Amygdala (tissue), 56 donors: ENCODE data around the gene EPHA3.

Experiments used
- DNase-seq, 56 donors: peaks; one replicate each; lab custom pipeline; 2025; lab: John Stamatoyannopoulos, UW

Gene EPHA3

DNA sequence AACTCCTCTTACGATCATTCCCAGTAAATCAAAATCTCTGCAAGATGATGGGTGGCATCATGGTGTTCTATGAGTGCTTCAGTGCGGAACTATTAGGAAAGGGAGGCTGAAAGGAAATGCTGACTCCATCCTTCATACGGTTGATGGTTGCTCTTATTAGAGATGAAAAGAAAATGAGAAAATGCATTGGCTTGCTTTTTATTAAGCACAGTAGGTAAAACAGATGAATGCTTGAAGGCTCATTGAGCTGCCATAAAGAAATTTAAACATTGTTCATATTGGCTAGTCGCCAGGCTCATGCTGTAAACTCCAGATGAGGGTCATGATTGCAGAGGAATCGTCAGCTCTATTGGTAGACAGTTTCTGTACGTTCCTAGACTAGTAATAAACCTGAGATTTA is 115.8 kb downstream of the EPHA3 start:
- no peak for DNase-seq

DNA sequence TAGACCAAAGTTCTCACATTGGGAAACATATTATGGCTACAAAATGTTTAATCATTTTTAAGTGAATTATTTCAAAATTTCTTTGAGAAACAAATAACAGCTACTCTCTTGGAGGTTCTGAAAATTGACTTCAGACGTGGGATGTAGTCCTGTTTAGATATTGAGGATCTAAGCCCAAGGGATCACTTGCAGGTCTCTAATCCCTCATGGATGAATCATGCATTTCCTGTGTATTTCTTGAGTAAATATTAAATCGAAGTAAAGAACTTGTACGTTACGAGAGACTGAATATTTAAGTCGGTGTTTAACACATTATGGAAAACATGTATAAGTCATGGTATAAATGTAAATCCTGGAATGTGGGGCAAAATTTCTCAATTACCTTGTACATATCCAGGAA is 119.8 kb downstream of the EPHA3 start:
- no peak for DNase-seq

DNA sequence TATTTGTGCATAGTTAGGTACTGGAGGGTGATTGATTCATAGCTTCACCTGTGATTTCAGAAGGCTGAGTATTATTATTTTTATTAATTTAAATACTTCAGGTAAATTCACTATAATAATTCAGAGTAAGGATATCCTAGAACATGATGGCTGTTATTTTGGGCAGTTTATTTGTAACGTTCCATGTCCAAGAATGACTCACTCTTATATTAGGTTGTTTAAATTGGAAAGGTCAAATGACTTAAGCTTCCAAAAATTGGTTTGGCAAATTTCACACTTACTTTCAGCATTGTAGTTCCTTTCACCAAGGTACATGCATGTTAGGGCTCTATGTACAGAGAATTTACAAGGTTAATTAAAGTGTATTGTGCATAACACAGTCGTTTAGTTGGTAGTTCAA is 120.2 kb downstream of the EPHA3 start:
- DNase-seq, result no peak

DNA sequence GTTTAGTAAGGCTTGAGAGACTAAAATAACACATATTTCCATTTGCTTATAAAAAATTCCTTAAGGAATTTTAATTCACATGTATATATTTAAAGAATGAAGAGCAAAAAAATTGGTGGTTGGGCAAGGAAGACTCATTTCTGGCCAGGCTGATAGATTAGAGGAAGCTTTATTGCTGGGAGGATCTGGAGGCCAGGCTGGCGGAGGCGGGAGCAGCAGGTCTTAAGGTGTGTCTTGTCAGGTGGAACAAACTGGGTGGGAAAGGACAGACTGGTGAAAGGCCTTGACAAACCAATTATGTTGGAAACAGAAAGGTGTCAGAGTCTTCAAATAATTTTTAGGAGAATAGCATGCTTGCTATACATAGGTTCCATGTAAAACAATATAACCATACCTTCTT is 124.7 kb downstream of the EPHA3 start:
- DNase-seq, result no peak

DNA sequence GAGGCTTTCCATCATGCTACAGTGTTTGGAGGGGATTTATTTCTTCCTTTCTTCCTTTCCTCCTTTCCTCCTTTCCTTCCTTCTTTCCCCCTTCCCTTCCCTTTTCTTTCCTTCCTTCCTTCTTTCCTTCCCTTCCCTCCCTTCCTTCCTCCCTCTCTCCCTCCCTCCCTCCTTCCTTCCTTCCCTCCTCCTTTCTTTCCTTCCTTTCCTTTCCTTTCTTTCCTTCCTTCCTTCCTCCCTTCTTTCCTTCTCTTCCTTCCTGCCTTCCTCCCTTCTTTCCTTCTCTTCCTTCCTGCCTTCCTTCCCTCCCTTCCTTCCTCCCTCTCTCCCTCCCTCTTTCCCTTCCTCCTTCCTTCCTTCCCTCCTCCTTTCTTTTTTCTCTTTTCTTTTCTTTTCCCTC is 127.2 kb downstream of the EPHA3 start:
- DNase-seq, result no peak

DNA sequence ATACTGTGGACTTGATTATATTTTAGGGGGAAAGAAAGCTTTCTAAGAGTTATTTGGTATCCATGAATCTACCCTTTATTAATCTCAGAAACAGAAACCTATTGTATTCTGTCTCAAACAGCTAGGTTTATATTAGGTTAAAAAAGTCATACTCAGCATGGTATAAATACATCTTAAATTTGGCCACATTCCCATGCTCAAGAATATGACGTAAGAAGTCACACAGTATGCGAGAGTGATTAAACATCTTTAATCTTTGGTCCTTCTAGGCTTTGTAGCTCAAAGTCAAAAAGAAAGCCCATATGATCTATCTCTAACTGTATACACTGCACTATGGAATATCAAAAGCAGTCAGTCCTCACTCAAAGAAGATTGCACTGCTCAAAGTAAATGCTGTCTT is 131.4 kb downstream of the EPHA3 start:
- no peak for DNase-seq

DNA sequence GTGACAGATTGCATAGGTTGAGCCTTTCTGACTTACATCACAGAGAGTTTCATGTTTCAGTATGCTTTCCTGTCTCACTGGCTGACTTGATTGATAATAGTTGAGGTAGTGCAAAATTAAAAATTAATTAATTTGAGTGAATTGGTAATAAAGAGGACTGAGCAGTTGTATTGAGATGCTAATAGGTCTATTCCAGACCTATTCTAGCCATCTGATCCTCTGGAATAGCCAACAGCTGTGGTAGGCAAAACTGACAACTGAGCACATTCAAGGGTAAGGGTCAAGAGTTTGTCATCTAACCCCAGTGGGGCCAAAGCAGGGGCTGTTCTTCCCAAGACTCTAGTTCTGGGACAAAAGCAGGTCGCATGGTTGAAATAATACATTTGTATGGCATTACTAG is 132.4 kb downstream of the EPHA3 start:
- no peak for DNase-seq

DNA sequence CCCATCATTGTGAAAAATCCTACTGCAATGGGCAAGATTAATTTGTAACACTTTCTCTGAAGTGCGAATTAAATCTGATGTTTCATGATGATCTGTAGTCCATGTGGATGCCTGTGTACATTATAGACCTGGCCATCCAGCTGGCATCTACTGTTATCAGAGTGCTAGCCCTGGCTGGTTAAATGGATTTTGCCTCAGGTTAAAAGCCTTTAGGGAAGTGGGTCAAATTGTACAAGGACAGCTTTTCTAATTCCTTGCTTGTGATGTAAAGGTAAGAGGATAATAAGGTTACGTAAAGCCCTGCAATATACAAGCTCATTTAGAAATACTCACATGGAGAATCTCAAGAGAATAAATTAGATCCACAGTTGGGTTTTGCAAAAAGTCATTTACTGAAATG is 138.2 kb downstream of the EPHA3 start:
- DNase-seq, result no peak

DNA sequence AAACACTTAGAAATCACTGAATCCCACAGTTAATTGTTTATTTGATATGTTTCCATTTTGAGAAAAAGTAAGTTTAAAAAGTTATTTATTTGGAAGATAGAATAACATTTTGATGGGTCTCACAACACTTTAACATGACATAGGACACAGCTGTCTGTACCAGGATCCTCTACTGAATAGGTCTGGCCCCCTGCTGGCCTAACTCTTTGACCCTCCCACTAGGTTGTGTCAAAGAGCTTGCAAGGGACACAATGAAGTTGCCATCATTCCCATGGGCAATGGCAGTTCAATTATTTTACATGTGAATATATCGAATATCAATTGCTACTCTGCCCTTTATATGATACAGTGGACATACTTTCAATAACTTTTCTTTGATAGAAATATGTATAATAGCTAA is 138.9 kb downstream of the EPHA3 start:
- no peak for DNase-seq

DNA sequence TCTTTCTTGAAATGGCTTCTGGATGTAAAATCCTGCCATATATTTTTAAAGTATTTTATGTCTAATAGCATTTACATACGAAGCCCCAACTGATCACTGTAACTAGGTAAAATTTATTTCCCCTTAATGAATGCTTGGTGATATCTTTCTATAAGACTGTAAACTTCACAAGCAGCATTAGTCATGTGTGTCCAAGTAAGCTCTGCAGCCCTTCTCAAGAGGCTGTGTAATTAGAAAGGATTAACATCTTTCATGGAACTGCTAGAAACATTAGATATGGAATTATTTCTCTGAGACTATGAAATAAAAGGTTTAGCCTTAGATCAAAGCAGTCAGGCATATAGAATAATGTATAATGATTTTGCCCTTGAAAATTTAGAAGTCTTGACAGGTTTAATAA is 143.3 kb downstream of the EPHA3 start:
- DNase-seq, result no peak

DNA sequence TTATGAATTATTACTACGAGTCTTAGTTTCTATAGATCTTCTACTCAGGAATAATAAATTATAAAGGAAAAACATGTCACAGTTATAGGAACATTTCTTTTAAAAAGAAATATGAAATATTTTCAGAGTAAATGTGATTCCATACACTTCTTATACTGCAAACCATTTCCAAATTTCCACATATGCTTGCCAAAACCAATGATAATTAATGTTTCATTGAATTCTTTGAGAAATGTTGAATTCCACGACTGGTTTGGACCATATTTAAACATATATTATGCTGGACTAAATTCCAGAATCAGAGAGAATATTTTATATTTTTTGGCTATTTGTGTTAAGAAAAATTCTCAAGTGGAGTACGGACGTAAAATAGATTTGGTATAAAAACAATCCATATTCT is 144.6 kb downstream of the EPHA3 start:
- DNase-seq, result no peak

DNA sequence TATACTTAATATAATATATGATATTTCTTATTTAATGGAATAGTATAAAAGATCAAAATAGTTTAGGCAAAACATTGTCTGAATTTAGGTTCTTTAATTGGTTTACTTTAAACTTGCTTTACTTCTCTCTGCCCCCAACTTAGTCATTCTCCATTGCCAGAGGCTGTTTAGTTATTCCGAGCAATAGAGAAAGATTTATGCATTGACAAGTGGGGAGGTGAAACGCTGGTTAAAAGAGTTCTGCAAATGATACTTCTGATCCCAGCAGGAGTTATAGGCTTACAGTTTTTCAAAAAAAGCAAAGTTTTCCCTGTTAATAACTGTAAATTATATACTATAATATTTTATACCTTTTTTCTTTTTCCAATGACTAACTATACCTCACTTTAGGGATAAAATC is 145.4 kb downstream of the EPHA3 start:
- DNase-seq, result no peak

DNA sequence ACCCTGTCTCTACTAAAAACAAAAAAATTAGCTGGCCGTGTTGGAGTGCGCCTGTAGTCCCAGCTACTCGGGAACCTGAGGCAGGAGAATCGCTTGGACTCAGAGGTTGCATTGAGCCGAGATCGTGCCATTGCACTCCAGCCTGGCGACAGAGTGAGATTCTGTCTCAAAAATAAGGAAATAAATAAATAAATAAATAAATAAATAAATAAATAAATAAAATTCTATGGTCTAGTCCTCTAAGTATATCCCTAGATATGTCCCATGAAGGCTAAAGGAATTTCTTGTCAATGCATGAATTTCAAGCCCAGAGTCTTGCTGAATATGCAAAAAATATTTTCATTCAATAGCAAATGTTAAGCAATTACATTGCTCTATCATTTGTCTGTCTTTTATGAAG is 149.0 kb downstream of the EPHA3 start:
- no peak for DNase-seq

DNA sequence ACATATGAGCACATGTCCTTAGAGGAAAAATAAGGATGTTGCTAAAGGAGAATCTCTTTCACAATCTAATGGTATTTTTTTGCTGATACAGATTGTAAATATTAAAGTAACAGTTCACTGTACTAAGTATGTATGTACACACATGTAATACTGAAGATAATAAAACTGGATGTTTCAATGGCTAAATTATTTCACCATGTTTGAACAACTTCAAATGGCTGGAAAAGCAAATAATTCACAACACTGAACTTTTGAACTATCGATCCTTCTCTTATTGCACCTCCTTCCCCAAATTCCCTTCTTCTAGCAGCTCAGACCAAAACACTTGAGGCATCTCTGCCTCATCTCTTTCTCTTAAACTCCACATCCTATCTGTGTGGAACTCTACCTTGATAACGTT is 149.5 kb downstream of the EPHA3 start:
- DNase-seq, result no peak

DNA sequence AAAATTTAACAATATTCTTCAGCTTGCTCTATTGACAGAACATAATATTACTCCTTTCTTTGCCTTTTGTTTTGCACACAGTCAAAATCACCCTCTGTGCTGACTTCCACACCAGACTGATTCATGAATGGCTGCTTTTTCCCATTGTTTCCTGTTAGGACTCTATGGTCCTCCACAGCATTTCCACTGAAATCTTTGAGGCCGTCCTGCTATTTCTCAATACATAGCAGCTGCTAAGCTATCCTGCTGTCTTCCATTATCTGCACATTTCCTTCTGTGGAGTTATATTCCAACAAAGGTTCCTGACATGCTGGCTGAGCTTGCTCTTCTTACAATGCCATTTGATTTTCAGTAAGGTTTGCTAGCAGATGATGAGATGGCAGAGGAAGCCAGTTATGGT is 153.3 kb downstream of the EPHA3 start:
- DNase-seq, result peak in 1 of 56 donors; percentile 12

DNA sequence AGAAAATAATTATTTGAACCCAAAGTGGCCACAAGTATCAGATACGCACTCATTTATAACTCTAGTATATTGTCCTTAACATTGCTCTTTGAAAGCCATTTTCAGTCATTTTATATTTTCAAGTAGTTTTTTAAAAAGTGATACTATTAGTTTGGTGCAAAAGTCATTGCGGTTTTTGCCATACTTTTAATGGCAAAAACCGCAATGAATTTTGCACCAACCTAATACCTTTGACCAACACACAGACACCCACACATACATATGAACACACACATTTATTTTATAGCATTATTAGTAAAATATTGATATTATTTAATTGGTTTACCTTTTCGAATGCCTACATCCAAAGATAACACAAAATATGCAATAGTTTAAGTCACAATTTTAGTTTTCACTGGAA is 154.3 kb downstream of the EPHA3 start:
- DNase-seq, result no peak

DNA sequence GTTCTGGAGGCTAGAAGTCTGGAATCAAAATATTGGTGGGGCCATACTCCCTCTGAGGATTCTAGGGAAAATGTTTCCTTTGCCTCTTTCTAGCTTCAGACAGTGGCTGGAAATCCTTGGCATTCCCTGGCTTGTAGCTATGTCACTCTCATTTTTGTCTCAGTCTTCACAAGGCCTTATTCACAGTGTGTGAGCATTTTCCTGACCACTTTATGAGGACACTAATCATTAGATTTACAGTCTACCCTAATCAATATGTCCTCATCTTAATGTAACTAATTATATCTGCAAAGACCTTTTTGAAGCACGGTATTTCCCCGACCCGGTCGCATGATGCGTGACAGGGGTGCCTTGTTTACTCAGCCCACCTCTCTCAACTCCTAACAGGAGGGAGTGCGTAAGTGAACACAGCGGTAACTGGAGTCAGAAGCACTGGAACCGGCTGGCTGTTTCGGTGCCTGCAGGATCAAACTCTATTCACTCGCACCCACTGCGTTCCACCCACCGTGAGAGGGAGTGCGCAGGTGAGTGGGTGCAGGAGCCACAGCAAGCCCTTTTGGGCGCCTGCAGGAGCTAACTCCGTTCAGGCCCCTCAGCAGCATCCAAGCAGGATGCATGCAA is 155.0 kb downstream of the EPHA3 start:
- DNase-seq, result no peak

DNA sequence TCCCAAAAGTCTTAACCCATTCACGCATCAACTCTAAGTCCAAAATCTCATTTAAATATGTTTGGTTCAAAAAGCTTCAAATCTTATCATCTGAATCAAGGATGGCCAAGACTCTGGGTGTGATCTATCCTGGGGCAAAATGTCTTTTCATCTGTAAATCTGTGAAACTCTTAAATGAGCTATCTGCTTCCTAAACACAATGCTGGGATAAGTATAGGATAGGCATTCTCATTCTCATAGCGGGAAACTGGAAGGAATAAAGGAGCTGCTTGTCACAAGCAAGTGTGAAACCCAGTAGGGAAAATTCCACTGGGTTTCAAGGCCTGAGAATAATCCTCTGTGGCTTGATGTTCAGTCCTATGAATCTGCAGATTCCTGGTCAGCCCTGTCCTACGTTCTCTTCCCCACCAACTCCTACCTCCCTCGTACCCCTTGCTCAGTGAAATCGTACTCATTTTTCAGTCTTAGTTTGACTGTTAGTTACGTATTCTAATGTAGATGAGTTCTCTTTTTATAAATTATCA is 156.7 kb downstream of the EPHA3 start:
- no peak for DNase-seq

DNA sequence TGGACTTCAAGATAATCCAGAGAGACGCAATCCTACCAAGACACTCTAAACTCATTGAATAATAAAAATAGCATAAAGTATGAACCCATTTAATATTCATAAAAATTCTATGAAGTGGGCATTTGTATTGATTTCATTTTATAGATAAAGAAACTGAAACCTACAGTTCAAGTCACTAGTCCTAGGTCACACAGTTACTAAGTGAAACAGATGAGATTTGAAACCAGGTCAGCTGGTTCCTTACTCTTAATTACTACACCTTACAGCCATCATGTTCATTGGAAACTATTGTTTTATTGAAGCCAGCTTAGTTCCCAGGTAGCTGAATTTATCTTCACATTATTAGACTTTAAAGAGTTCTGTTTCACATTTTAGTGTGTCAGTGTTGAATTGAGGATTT is 158.7 kb downstream of the EPHA3 start:
- DNase-seq, result no peak

DNA sequence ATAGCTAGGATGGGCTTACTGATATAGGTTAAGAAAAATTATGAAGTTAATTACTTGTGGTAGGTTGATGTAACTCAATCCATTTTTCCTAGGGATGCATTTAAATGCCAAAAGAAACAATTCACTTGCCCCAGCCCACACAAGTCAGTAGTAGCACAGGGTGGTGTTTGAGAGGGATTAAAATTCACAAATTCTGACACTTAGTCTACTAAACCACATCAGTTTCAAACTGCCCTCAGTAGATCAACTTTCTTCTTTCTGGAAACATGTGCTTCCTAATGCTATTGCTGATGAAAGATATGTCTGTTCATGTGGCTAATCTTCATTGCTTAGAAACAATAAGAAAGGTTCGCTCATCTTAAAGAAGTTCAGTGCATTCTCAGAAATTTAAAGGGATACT is 160.6 kb downstream of the EPHA3 start:
- DNase-seq, result no peak

DNA sequence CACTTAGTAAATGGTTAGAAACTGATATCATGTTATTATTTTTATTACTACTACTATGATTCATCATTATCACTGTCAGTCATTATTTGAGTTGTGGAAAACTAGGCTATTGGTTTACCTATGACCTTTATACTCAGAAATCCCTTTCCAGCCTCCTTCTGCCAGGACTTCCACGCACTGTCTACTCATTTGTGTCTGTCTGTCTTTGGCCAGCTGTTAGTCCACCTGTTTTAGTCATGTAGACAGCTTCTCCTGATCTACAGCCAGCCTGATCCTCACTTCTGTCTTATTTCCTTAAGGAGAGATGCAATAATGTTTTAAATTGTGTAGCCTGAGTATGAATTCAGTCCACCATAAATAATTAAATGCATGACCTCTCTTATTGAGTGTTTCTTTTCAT is 162.8 kb downstream of the EPHA3 start:
- DNase-seq, result no peak

DNA sequence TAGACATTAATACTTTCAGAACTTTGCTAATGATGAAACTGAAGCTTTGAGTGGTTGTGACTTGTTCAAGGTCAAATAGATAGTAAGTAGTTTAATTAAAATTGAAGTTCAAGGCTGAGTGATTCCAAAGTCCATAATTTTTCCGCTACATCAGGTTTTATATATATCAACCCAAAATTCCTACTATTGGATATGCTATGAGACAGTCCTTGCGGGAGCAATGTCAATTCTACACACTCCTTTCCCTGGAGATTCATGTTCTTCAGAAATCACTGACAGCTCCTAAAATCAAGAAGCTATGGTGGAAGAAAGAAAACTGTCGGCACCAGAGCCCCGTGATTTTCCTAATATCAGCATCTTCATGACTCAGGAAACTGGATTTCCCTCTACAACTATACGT is 167.6 kb downstream of the EPHA3 start:
- no peak for DNase-seq

DNA sequence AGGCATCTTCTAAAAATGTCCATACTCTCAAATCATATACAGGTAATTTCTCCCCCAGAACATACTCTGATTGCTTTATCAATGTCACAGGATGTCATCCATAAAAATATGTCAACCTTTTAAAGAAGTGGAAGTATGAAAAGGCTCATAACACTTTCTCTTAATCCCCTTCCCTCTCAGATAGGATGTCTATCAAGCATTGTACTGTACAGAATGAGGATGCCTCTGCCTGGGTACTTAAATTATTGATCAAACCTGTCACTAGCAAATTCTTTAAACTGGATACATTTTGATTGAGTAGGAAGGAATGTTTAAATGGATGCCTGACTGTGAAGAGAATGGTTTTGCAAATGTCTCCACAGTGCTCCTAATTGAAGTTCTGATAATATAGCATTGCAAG is 168.7 kb downstream of the EPHA3 start:
- DNase-seq, result no peak
